ENCODE measurements around the gene TMEM86A. TPM values are rescaled to one million over a fixed set of nuclear protein-coding genes. Genes with fewer than 3 reads are reported as not detected.

The TMEM86A gene
- total and polyA plus RNA-seq, 2 donors, result 1.9 TPM

Other genes starting within 250 kb of the TMEM86A start
- not detected for gene LDHAL6A, start 242.9 kb upstream of the TMEM86A start, total RNA-seq
- gene LDHAL6A, start 242.9 kb upstream of the TMEM86A start, polyA plus RNA-seq, result 0.07 TPM
- 77.7 TPM for gene TSG101, start 171.8 kb upstream of the TMEM86A start, total RNA-seq
- 54.2 TPM for gene TSG101, start 171.8 kb upstream of the TMEM86A start, polyA plus RNA-seq
- 10.1 TPM for gene UEVLD, start 110.0 kb upstream of the TMEM86A start, total RNA-seq
- gene UEVLD, start 110.0 kb upstream of the TMEM86A start, polyA plus RNA-seq, result 8.5 TPM
- gene MISFA, start 99.0 kb upstream of the TMEM86A start, total RNA-seq, result 1.5 TPM
- gene MISFA, start 99.0 kb upstream of the TMEM86A start, polyA plus RNA-seq, result 0.78 TPM
- gene SPTY2D1, start 64.4 kb upstream of the TMEM86A start, total RNA-seq, result 10.2 TPM
- gene SPTY2D1, start 64.4 kb upstream of the TMEM86A start, polyA plus RNA-seq, result 6.5 TPM
- 0.38 TPM for gene IGSF22, start 27.4 kb downstream of the TMEM86A start, total RNA-seq
- 0.57 TPM for gene IGSF22, start 27.4 kb downstream of the TMEM86A start, polyA plus RNA-seq
- gene PTPN5, start 93.0 kb downstream of the TMEM86A start, total RNA-seq, result 0.09 TPM
- gene PTPN5, start 93.0 kb downstream of the TMEM86A start, polyA plus RNA-seq, result 0.46 TPM
- not detected for gene MRGPRX1, start 240.6 kb downstream of the TMEM86A start, total RNA-seq
- 0.09 TPM for gene MRGPRX1, start 240.6 kb downstream of the TMEM86A start, polyA plus RNA-seq

Measured in thymus (tissue), 2 donors.